HepG2 (cell line): ENCODE data around the gene OTULINL. TPM values are rescaled to one million over a fixed set of nuclear protein-coding genes. Genes with fewer than 3 reads are reported as not detected.
A peak's percentile ranks its signal among the peaks of the same experiment; 100 is the strongest.

Experiments used
- BCLAF1 ChIP-seq: fragments of 450-650 bp; IDR thresholded peaks from 2 replicates; pipeline ENCODE4 v1.6.1; 2017; ENCODE audit warnings: mild to moderate bottlenecking
- CCDC6 ChIP-seq: sonication (generic); formaldehyde crosslinking; IDR thresholded peaks from 2 replicates; pipeline ENCODE4 v1.8.1; 2022; ENCODE audit warnings: mild to moderate bottlenecking, missing genetic modification reagents, moderate library complexity
- CEBPG ChIP-seq: IDR thresholded peaks from 2 replicates; pipeline ENCODE4 v1.6.1; 2016
- DMTF1 ChIP-seq: sonication (generic); formaldehyde crosslinking; IDR thresholded peaks from 2 replicates; pipeline ENCODE4 v1.4.0; 2020; ENCODE audit warnings: mild to moderate bottlenecking, missing genetic modification reagents
- DNMT1 ChIP-seq: sonication (generic); formaldehyde crosslinking; IDR thresholded peaks from 2 replicates; pipeline ENCODE4 v1.5.1; 2020; ENCODE audit warnings: mild to moderate bottlenecking, missing genetic modification reagents
- EHMT2 ChIP-seq: fragments of 200-600 bp; sonication (generic); IDR thresholded peaks from 2 replicates; pipeline ENCODE4 v1.7.0; 2017; ENCODE audit warnings: antibody characterized with exemption, low read depth, low read length, borderline replicate concordance
- GATA4 ChIP-seq: sonication (generic); IDR thresholded peaks from 2 replicates; pipeline ENCODE4 v1.6.1; 2016; ENCODE audit warnings: antibody characterized with exemption, low read depth, borderline replicate concordance
- IKZF4 ChIP-seq: sonication (generic); formaldehyde crosslinking; IDR thresholded peaks from 2 replicates; pipeline ENCODE4 v1.5.1; 2020; ENCODE audit warnings: borderline replicate concordance, mild to moderate bottlenecking, low read depth, missing genetic modification reagents; ENCODE audit errors: not compliant biosample characterization
- KLF13 ChIP-seq: sonication (generic); formaldehyde crosslinking; IDR thresholded peaks from 2 replicates; pipeline ENCODE4 v1.4.0; 2020; ENCODE audit warnings: mild to moderate bottlenecking, missing genetic modification reagents
- MEIS2 ChIP-seq: sonication (generic); formaldehyde crosslinking; IDR thresholded peaks from 2 replicates; pipeline ENCODE4 v1.9.0; 2021; ENCODE audit warnings: mild to moderate bottlenecking, missing genetic modification reagents
- MXI1 ChIP-seq: IDR thresholded peaks from 3 replicates; pipeline ENCODE4 v1.6.1; 2012; ENCODE audit warnings: low read depth, low read length, inconsistent platforms, borderline replicate concordance
- NAIF1 ChIP-seq: sonication (generic); formaldehyde crosslinking; IDR thresholded peaks from 2 replicates; pipeline ENCODE4 v1.5.0; 2020; ENCODE audit warnings: mild to moderate bottlenecking, missing genetic modification reagents, borderline replicate concordance
- NFYB ChIP-seq: sonication (generic); formaldehyde crosslinking; IDR thresholded peaks from 2 replicates; pipeline ENCODE4 v1.4.0; 2020; ENCODE audit warnings: missing genetic modification reagents
- PAX8 ChIP-seq: sonication (generic); formaldehyde crosslinking; IDR thresholded peaks from 2 replicates; pipeline ENCODE4 v1.8.0; 2022; ENCODE audit warnings: mild to moderate bottlenecking, missing genetic modification reagents, borderline replicate concordance
- PRMT3 ChIP-seq: sonication (generic); formaldehyde crosslinking; IDR thresholded peaks from 2 replicates; pipeline ENCODE4 v1.8.1; 2022; ENCODE audit warnings: low read depth, mild to moderate bottlenecking, moderate library complexity, missing genetic modification reagents, borderline replicate concordance
- RBM22 ChIP-seq: fragments of 200-400 bp; formaldehyde crosslinking; optimal IDR thresholded peaks from 2 replicates; pipeline ENCODE3; 2017; ENCODE audit warnings: mild to moderate bottlenecking, low read length, moderate library complexity
- SMAD9 ChIP-seq: sonication (generic); formaldehyde crosslinking; IDR thresholded peaks from 2 replicates; pipeline ENCODE4 v1.5.1; 2020; ENCODE audit warnings: mild to moderate bottlenecking, missing genetic modification reagents
- TCF7 ChIP-seq: sonication (generic); IDR thresholded peaks from 2 replicates; pipeline ENCODE4 v1.6.1; 2016; ENCODE audit warnings: antibody characterized with exemption, low read depth
- ZMYM4 ChIP-seq: sonication (generic); formaldehyde crosslinking; IDR thresholded peaks from 2 replicates; pipeline ENCODE4 v1.8.1; 2023; ENCODE audit warnings: mild to moderate bottlenecking, missing genetic modification reagents
- ZNF160 ChIP-seq: sonication (generic); formaldehyde crosslinking; IDR thresholded peaks from 2 replicates; pipeline ENCODE4 v1.8.0; 2022; ENCODE audit warnings: mild to moderate bottlenecking, inconsistent platforms, missing genetic modification reagents
- ZNF362 ChIP-seq: sonication (generic); formaldehyde crosslinking; IDR thresholded peaks from 2 replicates; pipeline ENCODE4 v1.4.0; 2020; ENCODE audit warnings: missing genetic modification reagents, mild to moderate bottlenecking, borderline replicate concordance
- ZNF530 ChIP-seq: sonication (generic); formaldehyde crosslinking; IDR thresholded peaks from 2 replicates; pipeline ENCODE4 v1.5.0; 2020; ENCODE audit warnings: low read depth, mild to moderate bottlenecking, missing genetic modification reagents
- ZNF644 ChIP-seq: IDR thresholded peaks from 2 replicates; pipeline ENCODE4 v1.6.1; 2016; ENCODE audit warnings: low read depth
- ZNF672 ChIP-seq: sonication (generic); formaldehyde crosslinking; IDR thresholded peaks from 2 replicates; pipeline ENCODE4 v1.8.1; 2022; ENCODE audit warnings: missing genetic modification reagents
- ZNF781 ChIP-seq: sonication (generic); formaldehyde crosslinking; IDR thresholded peaks from 2 replicates; pipeline ENCODE4 v1.5.1; 2020; ENCODE audit warnings: borderline replicate concordance, mild to moderate bottlenecking, missing genetic modification reagents; ENCODE audit errors: not compliant biosample characterization
- polyA plus RNA-seq, 8 experiments: library from polyadenylated mRNA; depleted of rRNA in 3 of 8; stranded (reverse) in 7 of 8; unstranded in 1 of 8; fragments of >200 nt; fragmentation: Illumina TruSeq in 4 of 8; extraction: Trizol in 4 of 8; gene quantifications; 2 replicates each; pipeline versions ENCODE4 v1.2.1 to v1.2.3, GENCODE V29; 2011 to 2016; ENCODE audit warnings: low read depth in 4 of 8, missing spikeins in 1 of 8, mixed read lengths in 1 of 8; ENCODE audit not compliant: insufficient read depth in 1 of 8
- total RNA-seq, 5 experiments: library from RNA; depleted of rRNA; stranded (reverse); fragments of >200 nt; fragmentation: Illumina TruSeq; extraction: Trizol; gene quantifications; 2 replicates each; pipeline ENCODE4 v1.2.3, GENCODE V29; 2016; ENCODE audit warnings: low read depth in 1 of 5

Gene OTULINL
- total and polyA plus RNA-seq, 2 of the 13 experiments (the other 11 are each of a cell fraction or from before 2014, with no cell fraction given), result 0.04 to 0.40 TPM

- TF ChIP-seq ZNF781 (CRISPR knock-in tag) (no peak), TCF7 (peak; percentile 36; the same call in 1 of the 2 replicates), ZNF160 (no peak), NFYB (CRISPR knock-in tag) (no peak), BCLAF1 (no peak), MEIS2 (CRISPR knock-in tag) (peak; percentile 70; the same call in 1 of the 2 replicates), CEBPG (CRISPR knock-in tag) (peak; percentile 41; the same call in 1 of the 2 replicates), DMTF1 (no peak), ZNF644 (peak; percentile 82), EHMT2 (peak; percentile 89; the same call in 1 of the 2 replicates), MXI1 (peak; percentile 53; the same call in 1 of the 3 replicates), CCDC6 (CRISPR knock-in tag) (0 out of 2 replicates have a peak, but pooled peaks have one; percentile 29), ZNF672 (CRISPR knock-in tag) (no peak), DNMT1 (CRISPR knock-in tag) (no peak), PAX8 (CRISPR knock-in tag) (no peak), GATA4 (no peak), IKZF4 (no peak), SMAD9 (CRISPR knock-in tag) (no peak), NAIF1 (CRISPR knock-in tag) (no peak), PRMT3 (CRISPR knock-in tag) (0 out of 2 replicates have a peak, but pooled peaks have one; percentile 70), RBM22 (no peak), KLF13 (no peak), ZMYM4 (CRISPR knock-in tag) (peak; percentile 55; the same call in 1 of the 2 replicates), ZNF530 (CRISPR knock-in tag) (no peak), ZNF362 (CRISPR knock-in tag) (0 out of 2 replicates have a peak, but pooled peaks have one; percentile 22)
Observed at GRCh38 chr5:14569948-14570691, 11.5 kb upstream of the OTULINL start (continued).
